ENCODE measurements around the gene CRB3.

DNA sequence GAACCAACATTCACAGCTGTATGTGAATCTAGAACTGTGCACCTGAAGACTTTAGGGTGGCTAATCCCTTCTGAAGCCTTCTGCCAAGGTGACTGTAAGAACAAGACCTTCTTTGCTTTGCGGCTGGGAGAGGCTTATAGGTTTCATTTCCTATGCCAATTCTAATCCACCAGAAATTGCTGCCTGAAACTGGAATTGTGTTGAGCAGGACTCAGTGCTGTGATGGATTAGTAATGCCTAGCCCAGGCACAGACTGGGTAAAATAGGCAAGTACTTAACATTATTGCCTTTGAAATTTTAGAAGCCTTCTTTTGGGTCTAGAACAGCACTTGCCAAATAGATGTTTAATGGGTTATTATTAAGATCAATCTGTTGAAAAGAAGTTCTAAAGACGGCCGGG lies 16.0 kb upstream of the CRB3 start:
- no peak for TF ChIP-seq CTCF (conservative IDR thresholded peaks at IDR 0.05; ENCODE audit: low read depth, low read length)
- TF ChIP-seq EZH2 (IDR thresholded peaks at IDR 0.05; ENCODE audit: borderline replicate concordance, low read depth, low read length, poor library complexity, severe bottlenecking) = no peak

Measured in A673 (cell line).